Esophagus squamous epithelium (tissue), 4 donors: ENCODE results near the gene ABHD2.

Experiments
- POLR2A ChIP-seq, 4 donors: fragments of 450-650 bp; IDR thresholded peaks; one replicate each; pipeline ENCODE4 v1.6.1; 2017; ENCODE audit warnings: antibody characterized with exemption in 4 of 4, mild to moderate bottlenecking in 4 of 4, moderate library complexity in 3 of 4
- TF ChIP-seq, protein P1 (sequence below), 6 experiments: fragments of 450-650 bp in 4 of 6; fragments of 200-600 bp in 2 of 6; sonication (generic) in 2 of 6; IDR thresholded peaks; one replicate each; pipeline ENCODE4 v1.5.1; 2016 to 2019; ENCODE audit warnings: antibody characterized with exemption in 6 of 6, mild to moderate bottlenecking in 4 of 6, moderate library complexity in 4 of 6

GRCh38 chr15:89178307-89178977 is 90.2 kb downstream of the ABHD2 start:
- TF ChIP-seq, protein P1, sequence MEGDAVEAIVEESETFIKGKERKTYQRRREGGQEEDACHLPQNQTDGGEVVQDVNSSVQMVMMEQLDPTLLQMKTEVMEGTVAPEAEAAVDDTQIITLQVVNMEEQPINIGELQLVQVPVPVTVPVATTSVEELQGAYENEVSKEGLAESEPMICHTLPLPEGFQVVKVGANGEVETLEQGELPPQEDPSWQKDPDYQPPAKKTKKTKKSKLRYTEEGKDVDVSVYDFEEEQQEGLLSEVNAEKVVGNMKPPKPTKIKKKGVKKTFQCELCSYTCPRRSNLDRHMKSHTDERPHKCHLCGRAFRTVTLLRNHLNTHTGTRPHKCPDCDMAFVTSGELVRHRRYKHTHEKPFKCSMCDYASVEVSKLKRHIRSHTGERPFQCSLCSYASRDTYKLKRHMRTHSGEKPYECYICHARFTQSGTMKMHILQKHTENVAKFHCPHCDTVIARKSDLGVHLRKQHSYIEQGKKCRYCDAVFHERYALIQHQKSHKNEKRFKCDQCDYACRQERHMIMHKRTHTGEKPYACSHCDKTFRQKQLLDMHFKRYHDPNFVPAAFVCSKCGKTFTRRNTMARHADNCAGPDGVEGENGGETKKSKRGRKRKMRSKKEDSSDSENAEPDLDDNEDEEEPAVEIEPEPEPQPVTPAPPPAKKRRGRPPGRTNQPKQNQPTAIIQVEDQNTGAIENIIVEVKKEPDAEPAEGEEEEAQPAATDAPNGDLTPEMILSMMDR (IDR thresholded peaks at IDR 0.05) = no peak
- no peak for TF ChIP-seq POLR2A (IDR thresholded peaks at IDR 0.05)
